H9 (cell line): Measurements from ENCODE around the gene BACH2. TPM values are rescaled to one million over a fixed set of nuclear protein-coding genes. Genes with fewer than 3 reads are reported as not detected.

Experiments
- DNase-seq: peaks from one replicate; pipeline ENCODE4 v3.0.0-alpha.2; 2017
- H2AFZ ChIP-seq: one replicate; pipeline ENCODE4 v1.6.1; 2013; ENCODE audit warnings: mild to moderate bottlenecking, low read length, control low read depth, moderate library complexity
- H2AK5ac ChIP-seq: 2 replicates; pipeline ENCODE4 v1.6.1; 2013; ENCODE audit warnings: low read length, control low read depth, mixed read lengths; ENCODE audit not compliant: insufficient read length
- H2BK120ac ChIP-seq: one replicate; pipeline ENCODE4 v1.6.1; 2013; ENCODE audit warnings: low read depth, mild to moderate bottlenecking, low read length, control low read depth, inconsistent platforms; ENCODE audit not compliant: poor library complexity, severe bottlenecking
- H2BK12ac ChIP-seq: 2 replicates; pipeline ENCODE4 v1.6.1; 2013; ENCODE audit warnings: low read length, control low read depth, mixed read lengths, low read depth; ENCODE audit not compliant: insufficient read length
- H2BK15ac ChIP-seq: 2 replicates; pipeline ENCODE4 v1.6.1; 2013; ENCODE audit warnings: low read depth, low read length, control low read depth
- H2BK20ac ChIP-seq: one replicate; pipeline ENCODE4 v1.6.1; 2013; ENCODE audit warnings: low read depth, mild to moderate bottlenecking, low read length, control low read depth, inconsistent platforms; ENCODE audit not compliant: poor library complexity, severe bottlenecking
- H2BK5ac ChIP-seq: 2 replicates; pipeline ENCODE4 v1.6.1; 2013; ENCODE audit warnings: low read length, control low read depth, mixed read lengths; ENCODE audit not compliant: insufficient read length
- H3K14ac ChIP-seq: 2 replicates; pipeline ENCODE4 v1.6.1; 2013; ENCODE audit warnings: low read length, control low read depth; ENCODE audit not compliant: insufficient read depth
- H3K18ac ChIP-seq: 2 replicates; pipeline ENCODE4 v1.6.1; 2013; ENCODE audit warnings: low read depth, mild to moderate bottlenecking, mixed read lengths, low read length, control low read depth; ENCODE audit not compliant: insufficient read length
- H3K23ac ChIP-seq: 2 replicates; pipeline ENCODE4 v1.6.1; 2013; ENCODE audit warnings: low read length, control low read depth, mixed read lengths, low read depth; ENCODE audit not compliant: insufficient read length
- H3K23me2 ChIP-seq: 2 replicates; pipeline ENCODE4 v1.6.1; 2013; ENCODE audit warnings: low read depth, mild to moderate bottlenecking, mixed read lengths, low read length, control low read depth; ENCODE audit not compliant: insufficient read length, poor library complexity, severe bottlenecking
- H3K27ac ChIP-seq: 2 replicates; pipeline ENCODE4 v1.5.1; 2013; ENCODE audit warnings: low read length, control low read depth, mixed read lengths, low read depth; ENCODE audit not compliant: insufficient read length
- H3K27me3 ChIP-seq: 2 replicates; pipeline ENCODE4 v1.6.1; 2013; ENCODE audit warnings: low read length, control low read depth, inconsistent platforms; ENCODE audit not compliant: insufficient read depth
- H3K4ac ChIP-seq: 2 replicates; pipeline ENCODE4 v1.6.1; 2013; ENCODE audit warnings: low read depth, mild to moderate bottlenecking, control low read depth, inconsistent platforms, low read length, moderate library complexity
- H3K4me1 ChIP-seq: 2 replicates; pipeline ENCODE4 v1.6.1; 2013; ENCODE audit warnings: low read length, control low read depth, inconsistent platforms; ENCODE audit not compliant: insufficient read depth
- H3K4me2 ChIP-seq: 2 replicates; pipeline ENCODE4 v1.6.1; 2013; ENCODE audit warnings: low read length, control low read depth, mixed read lengths; ENCODE audit not compliant: insufficient read length, insufficient read depth
- H3K56ac ChIP-seq: 2 replicates; pipeline ENCODE4 v1.6.1; 2013; ENCODE audit warnings: low read depth, mild to moderate bottlenecking, mixed read lengths, low read length, control low read depth; ENCODE audit not compliant: insufficient read length
- H3K79me1 ChIP-seq: 2 replicates; pipeline ENCODE4 v1.6.1; 2013; ENCODE audit warnings: low read depth, mild to moderate bottlenecking, moderate library complexity, low read length, control low read depth, inconsistent platforms; ENCODE audit not compliant: insufficient read depth, poor library complexity, severe bottlenecking
- H3K79me2 ChIP-seq: 2 replicates; pipeline ENCODE4 v1.6.1; 2013; ENCODE audit warnings: low read length, control low read depth, inconsistent platforms; ENCODE audit not compliant: insufficient read depth
- H3K9ac ChIP-seq: 2 replicates; pipeline ENCODE4 v1.6.1; 2013; ENCODE audit warnings: low read length, control low read depth, mixed read lengths; ENCODE audit not compliant: insufficient read length; ENCODE audit errors: extremely low read depth
- H3K9me3 ChIP-seq: one replicate; pipeline ENCODE4 v1.6.1; 2013; ENCODE audit warnings: low read depth, low read length, inconsistent platforms; ENCODE audit not compliant: control insufficient read depth
- H3T11ph ChIP-seq: one replicate; pipeline ENCODE4 v1.6.1; 2013; ENCODE audit warnings: mild to moderate bottlenecking, low read length, control low read depth, inconsistent platforms
- H4K20me1 ChIP-seq: one replicate; pipeline ENCODE4 v1.6.1; 2013; ENCODE audit not compliant: control insufficient read depth, insufficient read length, insufficient read depth
- H4K5ac ChIP-seq: 2 replicates; pipeline ENCODE4 v1.6.1; 2013; ENCODE audit warnings: low read depth, mild to moderate bottlenecking, mixed read lengths, low read length, control low read depth; ENCODE audit not compliant: insufficient read length
- H4K8ac ChIP-seq: replicated peaks from 2 replicates; pipeline ENCODE4 v1.6.1; 2013; ENCODE audit warnings: low read length, control low read depth, mixed read lengths, low read depth; ENCODE audit not compliant: insufficient read length
- H4K91ac ChIP-seq: 2 replicates; pipeline ENCODE4 v1.6.1; 2013; ENCODE audit warnings: low read depth, mild to moderate bottlenecking, moderate library complexity, mixed read lengths, low read length, control low read depth; ENCODE audit not compliant: insufficient read length
- H3K27ac Mint-ChIP-seq, 3 experiments: 2 replicates in 2 of 3; 3 replicates in 1 of 3; pipeline ENCODE4 v1.8.0; 2020 to 2021; ENCODE audit warnings: mixed read lengths in 3 of 3, mild to moderate bottlenecking in 1 of 3, moderate library complexity in 1 of 3
- H3K27me3 Mint-ChIP-seq: 2 replicates; pipeline ENCODE4 v1.8.0; 2021; ENCODE audit warnings: low read depth, mild to moderate bottlenecking, moderate library complexity, mixed read lengths
- H3K36me3 Mint-ChIP-seq, 3 experiments: 2 replicates in 2 of 3; 3 replicates in 1 of 3; pipeline ENCODE4 v1.8.0; 2020 to 2021; ENCODE audit warnings: low read depth in 3 of 3, mixed read lengths in 3 of 3; ENCODE audit not compliant: insufficient read depth in 1 of 3
- H3K4me1 Mint-ChIP-seq, 2 experiments: 2 replicates each; pipeline ENCODE4 v1.8.0; 2020; ENCODE audit warnings: mixed read lengths in 2 of 2
- H3K4me3 Mint-ChIP-seq, 2 experiments: 2 replicates in 1 of 2; 3 replicates in 1 of 2; pipeline ENCODE4 v1.8.0; 2020 to 2021; ENCODE audit warnings: mild to moderate bottlenecking in 2 of 2, mixed read lengths in 2 of 2, moderate library complexity in 1 of 2
- H3K9me3 Mint-ChIP-seq, 2 experiments: 2 replicates in 1 of 2; 3 replicates in 1 of 2; pipeline ENCODE4 v1.8.0; 2020; ENCODE audit warnings: mild to moderate bottlenecking in 2 of 2, mixed read lengths in 2 of 2, moderate library complexity in 1 of 2
- WGBS: extraction: QIAGEN DNeasy Blood & Tissue Kit; methylation state at CpG from one replicate; pipeline ENCODE4 v1.1.7; 2013; ENCODE audit warnings: missing lambda C conversion rate, low lambda C conversion rate, mixed read lengths; ENCODE audit not compliant: insufficient read length; ENCODE audit errors: extremely low coverage; 5-methylcytosine and 5-hydroxymethylcytosine counted together
- total RNA-seq: library from RNA; stranded (reverse); gene quantifications from 2 replicates; pipeline ENCODE4 v1.2.1, GENCODE V29; 2021
- TF ChIP-seq, protein P1 (sequence below): fragments of 200-600 bp; sonication (generic); conservative IDR thresholded peaks from 3 replicates; pipeline ENCODE4 v1.8.0; 2021; ENCODE audit warnings: antibody characterized with exemption, mild to moderate bottlenecking

Gene BACH2
- total RNA-seq, 1 experiment from 2014 or later = 2.0 TPM

DNA sequence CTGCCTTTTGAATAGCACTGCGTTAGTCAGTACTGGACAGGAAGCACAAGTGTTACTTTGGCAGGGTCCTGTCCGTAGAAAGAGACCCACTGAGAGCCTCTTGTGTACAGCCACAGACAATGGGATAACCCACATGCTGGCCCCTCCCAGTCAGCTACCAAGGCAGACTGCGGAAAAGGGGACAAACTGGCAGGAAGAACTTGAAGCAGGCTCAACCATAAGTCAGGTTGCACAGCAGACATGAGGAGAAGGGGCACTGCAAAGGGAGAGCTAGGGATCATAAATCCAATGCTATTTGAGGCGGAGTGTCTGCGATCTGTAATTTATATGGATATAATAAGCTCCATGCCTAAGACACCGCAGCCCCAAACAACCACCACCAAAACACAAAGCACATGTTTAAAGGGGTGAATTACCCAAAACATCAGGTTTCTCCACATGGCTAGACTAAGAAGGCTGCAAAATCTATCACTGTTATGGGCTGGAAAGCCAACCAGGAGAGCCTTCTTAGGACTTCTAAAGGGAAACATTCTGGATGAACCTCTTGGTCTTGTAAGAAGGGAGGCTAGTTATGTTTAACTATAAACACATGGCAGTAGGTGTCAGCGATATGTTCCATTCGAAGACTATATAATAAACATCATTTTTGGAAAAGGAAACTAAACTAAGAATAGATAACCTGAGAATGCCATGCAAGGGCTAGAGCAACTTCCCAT, 141.7 kb downstream of the BACH2 start:
- Histone ChIP-seq H3K27me3 (no peaks in the 10 kb centered on the region), H3K4me2 (no peak overlapping the region), H3K4me1 (no peaks in the 10 kb centered on the region), H2AK5ac (no peak overlapping the region), H2BK5ac (no peak overlapping the region), H3K14ac (no peak overlapping the region), H3K9ac (no peak overlapping the region), H2BK15ac (no peak overlapping the region), H3K4ac (no peak overlapping the region), H4K20me1 (no peaks in the 10 kb centered on the region), H3K18ac (no peak overlapping the region), H3K23me2 (no peaks in the 10 kb centered on the region), H4K5ac (no peak overlapping the region), H4K8ac (no peak overlapping the region), H2BK120ac (no peak overlapping the region), H3K23ac (no peak overlapping the region), H3K27ac (no peak overlapping the region), H4K91ac (no peak overlapping the region), H2BK20ac (no peak overlapping the region), H3T11ph (no peak overlapping the region), H3K79me2 (no peaks in the 10 kb centered on the region), H2AFZ (no peak overlapping the region), H2BK12ac (no peak overlapping the region), H3K79me1 (no peaks in the 10 kb centered on the region), H3K56ac (no peak overlapping the region), H3K9me3 (no peaks in the 10 kb centered on the region)
- DNase-seq = no peak
- no peak overlapping the region for H3K4me3 Mint-ChIP-seq
- no peak overlapping the region for H3K27ac Mint-ChIP-seq
- H3K36me3 Mint-ChIP-seq = no peaks in the 10 kb centered on the region
- peaks cover 0 to 4% of the 10 kb centered on the region in 2 experiments; a peak in 1 of 5 replicates for H3K9me3 Mint-ChIP-seq
- no CpG with 5 or more reads among the region's 8 CpGs for WGBS
- H3K4me1 Mint-ChIP-seq = peaks cover 0 to 4% of the 10 kb centered on the region in 2 experiments; a peak in 2 of 4 replicates
- TF ChIP-seq, protein P1, sequence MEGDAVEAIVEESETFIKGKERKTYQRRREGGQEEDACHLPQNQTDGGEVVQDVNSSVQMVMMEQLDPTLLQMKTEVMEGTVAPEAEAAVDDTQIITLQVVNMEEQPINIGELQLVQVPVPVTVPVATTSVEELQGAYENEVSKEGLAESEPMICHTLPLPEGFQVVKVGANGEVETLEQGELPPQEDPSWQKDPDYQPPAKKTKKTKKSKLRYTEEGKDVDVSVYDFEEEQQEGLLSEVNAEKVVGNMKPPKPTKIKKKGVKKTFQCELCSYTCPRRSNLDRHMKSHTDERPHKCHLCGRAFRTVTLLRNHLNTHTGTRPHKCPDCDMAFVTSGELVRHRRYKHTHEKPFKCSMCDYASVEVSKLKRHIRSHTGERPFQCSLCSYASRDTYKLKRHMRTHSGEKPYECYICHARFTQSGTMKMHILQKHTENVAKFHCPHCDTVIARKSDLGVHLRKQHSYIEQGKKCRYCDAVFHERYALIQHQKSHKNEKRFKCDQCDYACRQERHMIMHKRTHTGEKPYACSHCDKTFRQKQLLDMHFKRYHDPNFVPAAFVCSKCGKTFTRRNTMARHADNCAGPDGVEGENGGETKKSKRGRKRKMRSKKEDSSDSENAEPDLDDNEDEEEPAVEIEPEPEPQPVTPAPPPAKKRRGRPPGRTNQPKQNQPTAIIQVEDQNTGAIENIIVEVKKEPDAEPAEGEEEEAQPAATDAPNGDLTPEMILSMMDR = no peak
- H3K27me3 Mint-ChIP-seq = no peaks in the 10 kb centered on the region
